Kidney epithelial cell (primary cell): Measurements from ENCODE around the gene HHIP. TPM values are rescaled to one million over a fixed set of nuclear protein-coding genes. Genes with fewer than 3 reads are reported as not detected.

ENCODE experiments used
- DNase-seq: peaks from one replicate; pipeline ENCODE4 v3.0.0-alpha.2; 2010; ENCODE audit warnings: low read depth
- H3K27me3 ChIP-seq: 2 replicates; pipeline ENCODE4 v1.6.0; 2011; ENCODE audit warnings: low read length; ENCODE audit not compliant: control insufficient read depth, insufficient read depth
- H3K36me3 ChIP-seq: 2 replicates; pipeline ENCODE4 v1.5.1; 2011; ENCODE audit warnings: low read length; ENCODE audit not compliant: control insufficient read depth, insufficient read depth
- H3K4me3 ChIP-seq: 2 replicates; pipeline ENCODE4 v1.5.1; 2011; ENCODE audit warnings: low read depth, mild to moderate bottlenecking, control low read depth, low read length
- total RNA-seq: library from RNA; depleted of rRNA; stranded (reverse); fragments of >200 nt; gene quantifications from 2 replicates; pipeline ENCODE4 v1.2.3, GENCODE V29; 2015
- TF ChIP-seq, protein P1 (sequence below): IDR thresholded peaks from 2 replicates; pipeline ENCODE4 v1.5.1; 2011; ENCODE audit warnings: mild to moderate bottlenecking, moderate library complexity, low read length, control low read depth, inconsistent platforms; ENCODE audit not compliant: insufficient read depth, poor library complexity, severe bottlenecking

The HHIP gene
- total RNA-seq, 1 donor from 2014 or later, result 0.54 TPM

- Histone ChIP-seq H3K36me3 (no peaks in the 10 kb centered on the region), H3K4me3 (no peak overlapping the region), H3K27me3 (no peaks in the 10 kb centered on the region)
- TF ChIP-seq, protein P1, sequence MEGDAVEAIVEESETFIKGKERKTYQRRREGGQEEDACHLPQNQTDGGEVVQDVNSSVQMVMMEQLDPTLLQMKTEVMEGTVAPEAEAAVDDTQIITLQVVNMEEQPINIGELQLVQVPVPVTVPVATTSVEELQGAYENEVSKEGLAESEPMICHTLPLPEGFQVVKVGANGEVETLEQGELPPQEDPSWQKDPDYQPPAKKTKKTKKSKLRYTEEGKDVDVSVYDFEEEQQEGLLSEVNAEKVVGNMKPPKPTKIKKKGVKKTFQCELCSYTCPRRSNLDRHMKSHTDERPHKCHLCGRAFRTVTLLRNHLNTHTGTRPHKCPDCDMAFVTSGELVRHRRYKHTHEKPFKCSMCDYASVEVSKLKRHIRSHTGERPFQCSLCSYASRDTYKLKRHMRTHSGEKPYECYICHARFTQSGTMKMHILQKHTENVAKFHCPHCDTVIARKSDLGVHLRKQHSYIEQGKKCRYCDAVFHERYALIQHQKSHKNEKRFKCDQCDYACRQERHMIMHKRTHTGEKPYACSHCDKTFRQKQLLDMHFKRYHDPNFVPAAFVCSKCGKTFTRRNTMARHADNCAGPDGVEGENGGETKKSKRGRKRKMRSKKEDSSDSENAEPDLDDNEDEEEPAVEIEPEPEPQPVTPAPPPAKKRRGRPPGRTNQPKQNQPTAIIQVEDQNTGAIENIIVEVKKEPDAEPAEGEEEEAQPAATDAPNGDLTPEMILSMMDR, result no peak
- DNase-seq, result peak; percentile 60
These were observed 88.6 kb downstream of the HHIP start for GRCh38 chr4:144734522-144734921.

GRCh38 chr4:144738649-144739048 lies 92.7 kb downstream of the HHIP start:
- TF ChIP-seq, protein P1, result no peak
- no peak for DNase-seq
- Histone ChIP-seq H3K27me3 (no peaks in the 10 kb centered on the region), H3K36me3 (no peaks in the 10 kb centered on the region), H3K4me3 (no peak overlapping the region)

DNA sequence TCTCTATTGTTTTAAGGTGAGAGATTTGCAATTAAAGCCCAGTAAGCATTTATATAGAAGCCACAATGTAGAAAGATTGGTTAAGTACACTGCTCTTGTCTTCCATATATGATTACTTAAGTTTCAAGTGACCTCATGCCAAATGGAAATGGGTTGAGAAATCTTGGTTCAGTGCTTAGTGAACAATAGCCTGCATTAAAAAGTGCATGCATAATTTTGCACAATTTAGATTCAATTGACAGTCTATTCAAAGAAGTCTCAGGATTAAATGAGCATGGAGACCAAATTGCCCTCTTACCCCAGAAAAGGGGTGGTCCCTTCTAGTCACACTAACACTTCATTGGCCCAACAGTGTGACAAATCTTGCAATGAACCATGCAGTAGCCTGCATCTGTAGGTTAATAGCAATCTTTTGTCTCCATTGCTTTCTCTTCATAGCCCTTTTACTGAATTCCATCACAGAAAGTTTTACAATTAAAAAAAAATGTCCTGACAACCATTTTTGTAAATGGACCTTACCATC lies 93.6 kb downstream of the HHIP start:
- no peak overlapping the region for H3K4me3 ChIP-seq
- DNase-seq, result no peak
- no peaks in the 10 kb centered on the region for H3K27me3 ChIP-seq
- no peaks in the 10 kb centered on the region for H3K36me3 ChIP-seq
- TF ChIP-seq, protein P1, result no peak

GRCh38 chr4:144740316-144740715 lies 94.4 kb downstream of the HHIP start:
- TF ChIP-seq, protein P1, result no peak
- Histone ChIP-seq H3K4me3 (no peak overlapping the region), H3K36me3 (no peaks in the 10 kb centered on the region), H3K27me3 (no peaks in the 10 kb centered on the region)
- no peak for DNase-seq

- Histone ChIP-seq H3K36me3 (no peaks in the 10 kb centered on the region), H3K4me3 (no peak overlapping the region), H3K27me3 (no peaks in the 10 kb centered on the region)
- DNase-seq, result no peak
- TF ChIP-seq, protein P1, result no peak
These were observed 103.0 kb downstream of the HHIP start for GRCh38 chr4:144748814-144749555.

DNA sequence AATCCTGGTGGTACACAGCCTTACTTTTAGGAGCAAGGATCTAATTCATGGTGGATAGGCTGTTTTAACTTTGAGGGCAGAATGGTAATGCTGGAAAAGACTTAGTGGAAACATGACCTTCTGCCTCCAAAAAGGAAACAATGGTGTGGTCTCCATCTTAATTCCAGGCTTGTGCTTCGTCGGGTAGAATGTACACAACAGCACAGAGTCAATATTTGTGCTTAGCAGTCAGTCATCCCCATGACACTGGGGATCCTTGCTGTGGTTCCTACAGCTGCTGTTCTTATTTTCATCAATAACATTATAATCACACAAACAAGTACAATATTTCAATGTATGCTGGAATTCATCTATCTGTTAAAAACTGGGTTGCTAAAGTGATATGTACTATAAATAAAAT lies 104.4 kb downstream of the HHIP start:
- H3K4me3 ChIP-seq, result no peak overlapping the region
- no peaks in the 10 kb centered on the region for H3K36me3 ChIP-seq
- TF ChIP-seq, protein P1, result no peak
- no peaks in the 10 kb centered on the region for H3K27me3 ChIP-seq
- no peak for DNase-seq
